HepG2 (cell line): ENCODE results near the gene MINDY1. TPM values are rescaled to one million over a fixed set of nuclear protein-coding genes. Genes with fewer than 3 reads are reported as not detected.

ENCODE experiments used
- EP300 ChIP-seq, 3 experiments: sonication (generic) in 1 of 3; formaldehyde crosslinking in 1 of 3; IDR thresholded peaks; 2 replicates each; pipeline versions ENCODE4 v1.5.1 to v1.6.1; 2011 to 2020; ENCODE audit warnings: low read depth in 2 of 3, low read length in 2 of 3, borderline replicate concordance in 1 of 3, improper control_type of control experiment in 1 of 3, mild to moderate bottlenecking in 1 of 3, missing genetic modification reagents in 1 of 3, moderate library complexity in 1 of 3
- GATA4 ChIP-seq: sonication (generic); IDR thresholded peaks from 2 replicates; pipeline ENCODE4 v1.6.1; 2016; ENCODE audit warnings: antibody characterized with exemption, low read depth, borderline replicate concordance
- MAZ ChIP-seq, 2 experiments: sonication (generic) in 1 of 2; formaldehyde crosslinking in 1 of 2; IDR thresholded peaks; 2 replicates each; pipeline versions ENCODE4 v1.5.0 to v1.6.1; 2012 to 2020; ENCODE audit warnings: low read depth in 2 of 2, mild to moderate bottlenecking in 2 of 2, borderline replicate concordance in 1 of 2, improper control_type of control experiment in 1 of 2, low read length in 1 of 2, missing genetic modification reagents in 1 of 2, moderate library complexity in 1 of 2
- NRL ChIP-seq: sonication (generic); formaldehyde crosslinking; IDR thresholded peaks from 2 replicates; pipeline ENCODE4 v1.5.0; 2020; ENCODE audit warnings: missing genetic modification reagents, mild to moderate bottlenecking, moderate library complexity, borderline replicate concordance
- ONECUT2 ChIP-seq: sonication (generic); formaldehyde crosslinking; IDR thresholded peaks from 2 replicates; pipeline ENCODE4 v1.4.0; 2020; ENCODE audit warnings: missing genetic modification reagents
- POLR2G ChIP-seq: fragments of 200-400 bp; formaldehyde crosslinking; IDR thresholded peaks from 2 replicates; pipeline ENCODE4 v1.6.1; 2018; ENCODE audit warnings: mild to moderate bottlenecking, low read depth, low read length, moderate library complexity
- RAD21 ChIP-seq: fragments of 450-650 bp; formaldehyde crosslinking; IDR thresholded peaks from 2 replicates; pipeline ENCODE4 v1.5.0; 2020; ENCODE audit warnings: mild to moderate bottlenecking
- SIX1 ChIP-seq: sonication (generic); formaldehyde crosslinking; IDR thresholded peaks from 2 replicates; pipeline ENCODE4 v1.4.0; 2020; ENCODE audit warnings: missing genetic modification reagents, borderline replicate concordance
- STAG1 ChIP-seq: sonication (generic); formaldehyde crosslinking; IDR thresholded peaks from 2 replicates; pipeline ENCODE4 v1.4.0; 2020; ENCODE audit warnings: missing genetic modification reagents
- TBL1XR1 ChIP-seq: fragments of 150-350 bp; IDR thresholded peaks from 2 replicates; pipeline ENCODE4 v1.6.1; 2014; ENCODE audit warnings: borderline replicate concordance, low read length; ENCODE audit not compliant: partially characterized antibody
- XBP1 ChIP-seq: sonication (generic); formaldehyde crosslinking; IDR thresholded peaks from 2 replicates; pipeline ENCODE4 v1.5.0; 2020; ENCODE audit warnings: missing genetic modification reagents
- ZIK1 ChIP-seq: sonication (generic); formaldehyde crosslinking; IDR thresholded peaks from 2 replicates; pipeline ENCODE4 v1.5.0; 2020; ENCODE audit warnings: mild to moderate bottlenecking, low read depth, missing genetic modification reagents, borderline replicate concordance
- ZNF335 ChIP-seq: sonication (generic); formaldehyde crosslinking; IDR thresholded peaks from 2 replicates; pipeline ENCODE4 v1.4.0; 2020; ENCODE audit warnings: missing genetic modification reagents
- ZNF383 ChIP-seq: sonication (generic); formaldehyde crosslinking; IDR thresholded peaks from 2 replicates; pipeline ENCODE4 v1.4.0; 2020; ENCODE audit warnings: missing genetic modification reagents, mild to moderate bottlenecking, borderline replicate concordance
- ZNF451 ChIP-seq: sonication (generic); formaldehyde crosslinking; IDR thresholded peaks from 2 replicates; pipeline ENCODE4 v1.5.0; 2020; ENCODE audit warnings: mild to moderate bottlenecking, missing genetic modification reagents
- ZNF772 ChIP-seq: sonication (generic); formaldehyde crosslinking; IDR thresholded peaks from 2 replicates; pipeline ENCODE4 v1.5.0; 2020; ENCODE audit warnings: mild to moderate bottlenecking, missing genetic modification reagents
- ZNF83 ChIP-seq: sonication (generic); formaldehyde crosslinking; IDR thresholded peaks from 2 replicates; pipeline ENCODE4 v1.4.0; 2020; ENCODE audit warnings: missing genetic modification reagents, mild to moderate bottlenecking, borderline replicate concordance
- polyA plus RNA-seq, 8 experiments: library from polyadenylated mRNA; depleted of rRNA in 3 of 8; stranded (reverse) in 7 of 8; unstranded in 1 of 8; fragments of >200 nt; fragmentation: Illumina TruSeq in 4 of 8; extraction: Trizol in 4 of 8; gene quantifications; 2 replicates each; pipeline versions ENCODE4 v1.2.1 to v1.2.3, GENCODE V29; 2011 to 2016; ENCODE audit warnings: low read depth in 4 of 8, missing spikeins in 1 of 8, mixed read lengths in 1 of 8; ENCODE audit not compliant: insufficient read depth in 1 of 8
- total RNA-seq, 5 experiments: library from RNA; depleted of rRNA; stranded (reverse); fragments of >200 nt; fragmentation: Illumina TruSeq; extraction: Trizol; gene quantifications; 2 replicates each; pipeline ENCODE4 v1.2.3, GENCODE V29; 2016; ENCODE audit warnings: low read depth in 1 of 5
- TF ChIP-seq, protein P1 (sequence below): sonication (generic); formaldehyde crosslinking; IDR thresholded peaks from 2 replicates; pipeline ENCODE4 v1.8.0; 2022; ENCODE audit warnings: low read depth, missing genetic modification reagents
- TF ChIP-seq, protein P2 (sequence below): sonication (generic); formaldehyde crosslinking; IDR thresholded peaks from 2 replicates; pipeline ENCODE4 v1.5.0; 2020; ENCODE audit warnings: missing genetic modification reagents
- TF ChIP-seq, protein P3 (sequence below): sonication (generic); formaldehyde crosslinking; IDR thresholded peaks from 2 replicates; pipeline ENCODE4 v1.4.0; 2020; ENCODE audit warnings: mild to moderate bottlenecking, missing genetic modification reagents

Gene MINDY1
- total and polyA plus RNA-seq, 2 of the 13 experiments (the other 11 are each of a cell fraction or from before 2014, with no cell fraction given): 11.1 to 15.0 TPM

DNA sequence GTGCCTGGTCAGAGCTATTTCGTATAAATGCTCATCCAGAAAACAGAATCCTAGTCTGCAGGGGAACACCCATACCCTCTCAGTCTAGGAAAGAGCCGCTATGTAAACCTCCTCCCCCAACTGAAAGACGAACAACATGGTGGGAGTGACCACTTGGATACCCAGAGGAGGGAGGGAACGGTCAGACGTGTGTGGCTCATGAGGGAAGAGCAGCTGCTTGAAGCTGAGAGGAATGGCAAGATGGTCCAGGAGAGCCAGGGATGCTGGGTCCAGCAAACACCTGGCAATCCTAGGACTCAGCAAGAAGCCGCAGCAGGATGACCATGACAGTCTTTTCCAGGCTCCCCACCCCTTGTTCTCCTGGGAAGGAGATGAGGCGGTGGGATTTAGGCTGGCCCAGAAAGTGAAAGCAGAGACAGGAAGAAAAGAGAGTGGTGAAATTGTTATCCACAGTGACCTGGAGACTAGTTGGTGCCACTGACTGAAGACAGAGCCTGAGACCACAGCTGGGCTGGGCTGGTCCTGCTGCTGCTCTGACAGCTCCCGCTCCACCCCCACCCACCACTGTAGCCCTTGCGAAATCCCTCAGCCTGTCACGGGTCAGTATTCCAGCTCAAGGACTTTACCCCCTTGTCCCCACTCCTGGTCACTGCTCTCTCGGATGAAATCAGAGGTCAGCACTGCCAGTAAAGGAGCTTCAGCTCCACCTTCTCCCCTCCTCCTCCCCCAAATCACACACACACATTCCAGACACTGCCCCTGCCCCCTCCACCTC lies 35.7 kb downstream of the MINDY1 start (continued):
- TF ChIP-seq, protein P1, sequence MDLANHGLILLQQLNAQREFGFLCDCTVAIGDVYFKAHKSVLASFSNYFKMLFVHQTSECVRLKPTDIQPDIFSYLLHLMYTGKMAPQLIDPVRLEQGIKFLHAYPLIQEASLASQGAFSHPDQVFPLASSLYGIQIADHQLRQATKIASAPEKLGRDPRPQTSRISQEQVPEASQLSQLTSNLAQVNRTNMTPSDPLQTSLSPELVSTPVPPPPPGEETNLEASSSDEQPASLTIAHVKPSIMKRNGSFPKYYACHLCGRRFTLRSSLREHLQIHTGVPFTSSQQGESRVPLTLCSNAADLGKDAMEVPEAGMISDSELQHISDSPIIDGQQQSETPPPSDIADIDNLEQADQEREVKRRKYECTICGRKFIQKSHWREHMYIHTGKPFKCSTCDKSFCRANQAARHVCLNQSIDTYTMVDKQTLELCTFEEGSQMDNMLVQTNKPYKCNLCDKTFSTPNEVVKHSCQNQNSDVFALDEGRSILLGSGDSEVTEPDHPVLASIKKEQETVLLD (CRISPR knock-in tag): no peak
- TF ChIP-seq ZNF451 (CRISPR knock-in tag) (peak; percentile 23; the same call in 1 of the 2 replicates), ONECUT2 (CRISPR knock-in tag) (no peak), RAD21 (peak; percentile 53; the same call in 1 of the 2 replicates), XBP1 (CRISPR knock-in tag) (no peak), STAG1 (CRISPR knock-in tag) (0 out of 2 replicates have a peak, but pooled peaks have one; percentile 12), NRL (CRISPR knock-in tag) (no peak), EP300 (IDR thresholded peaks at IDR 0.05; ENCODE audit: low read depth in 2 of 2, low read length in 2 of 2) (peak; percentile 88 to 94), EP300 (CRISPR knock-in tag; IDR thresholded peaks at IDR 0.05; ENCODE audit: borderline replicate concordance) (peak; percentile 92), MAZ (IDR thresholded peaks at IDR 0.05; ENCODE audit: borderline replicate concordance, low read depth, low read length) (peak; percentile 97), MAZ (CRISPR knock-in tag; IDR thresholded peaks at IDR 0.05; ENCODE audit: low read depth) (peak; percentile 93), ZNF772 (CRISPR knock-in tag) (peak; percentile 88; the same call in 1 of the 2 replicates), POLR2G (0 out of 2 replicates have a peak, but pooled peaks have one; percentile 33), ZNF383 (CRISPR knock-in tag) (no peak; the same call in 1 of the 2 replicates), GATA4 (peak; percentile 66; the same call in 1 of the 2 replicates), ZIK1 (no peak), ZNF83 (0 out of 2 replicates have a peak, but pooled peaks have one; percentile 28), ZNF335 (CRISPR knock-in tag) (no peak), TBL1XR1 (peak; percentile 60), SIX1 (no peak)
- TF ChIP-seq, protein P2, sequence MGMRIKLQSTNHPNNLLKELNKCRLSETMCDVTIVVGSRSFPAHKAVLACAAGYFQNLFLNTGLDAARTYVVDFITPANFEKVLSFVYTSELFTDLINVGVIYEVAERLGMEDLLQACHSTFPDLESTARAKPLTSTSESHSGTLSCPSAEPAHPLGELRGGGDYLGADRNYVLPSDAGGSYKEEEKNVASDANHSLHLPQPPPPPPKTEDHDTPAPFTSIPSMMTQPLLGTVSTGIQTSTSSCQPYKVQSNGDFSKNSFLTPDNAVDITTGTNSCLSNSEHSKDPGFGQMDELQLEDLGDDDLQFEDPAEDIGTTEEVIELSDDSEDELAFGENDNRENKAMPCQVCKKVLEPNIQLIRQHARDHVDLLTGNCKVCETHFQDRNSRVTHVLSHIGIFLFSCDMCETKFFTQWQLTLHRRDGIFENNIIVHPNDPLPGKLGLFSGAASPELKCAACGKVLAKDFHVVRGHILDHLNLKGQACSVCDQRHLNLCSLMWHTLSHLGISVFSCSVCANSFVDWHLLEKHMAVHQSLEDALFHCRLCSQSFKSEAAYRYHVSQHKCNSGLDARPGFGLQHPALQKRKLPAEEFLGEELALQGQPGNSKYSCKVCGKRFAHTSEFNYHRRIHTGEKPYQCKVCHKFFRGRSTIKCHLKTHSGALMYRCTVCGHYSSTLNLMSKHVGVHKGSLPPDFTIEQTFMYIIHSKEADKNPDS (CRISPR knock-in tag): no peak; the same call in 1 of the 2 replicates
- TF ChIP-seq, protein P3, sequence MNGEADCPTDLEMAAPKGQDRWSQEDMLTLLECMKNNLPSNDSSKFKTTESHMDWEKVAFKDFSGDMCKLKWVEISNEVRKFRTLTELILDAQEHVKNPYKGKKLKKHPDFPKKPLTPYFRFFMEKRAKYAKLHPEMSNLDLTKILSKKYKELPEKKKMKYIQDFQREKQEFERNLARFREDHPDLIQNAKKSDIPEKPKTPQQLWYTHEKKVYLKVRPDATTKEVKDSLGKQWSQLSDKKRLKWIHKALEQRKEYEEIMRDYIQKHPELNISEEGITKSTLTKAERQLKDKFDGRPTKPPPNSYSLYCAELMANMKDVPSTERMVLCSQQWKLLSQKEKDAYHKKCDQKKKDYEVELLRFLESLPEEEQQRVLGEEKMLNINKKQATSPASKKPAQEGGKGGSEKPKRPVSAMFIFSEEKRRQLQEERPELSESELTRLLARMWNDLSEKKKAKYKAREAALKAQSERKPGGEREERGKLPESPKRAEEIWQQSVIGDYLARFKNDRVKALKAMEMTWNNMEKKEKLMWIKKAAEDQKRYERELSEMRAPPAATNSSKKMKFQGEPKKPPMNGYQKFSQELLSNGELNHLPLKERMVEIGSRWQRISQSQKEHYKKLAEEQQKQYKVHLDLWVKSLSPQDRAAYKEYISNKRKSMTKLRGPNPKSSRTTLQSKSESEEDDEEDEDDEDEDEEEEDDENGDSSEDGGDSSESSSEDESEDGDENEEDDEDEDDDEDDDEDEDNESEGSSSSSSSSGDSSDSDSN (CRISPR knock-in tag): no peak; the same call in 1 of the 2 replicates
